BLaER1 (cell line): ENCODE data around the gene STAB2.

Experiments used
- H3K27ac ChIP-seq: shearing (Covaris generic); formaldehyde crosslinking; 2 replicates; pipeline ENCODE4 v1.8.1; 2022
- H3K27me3 ChIP-seq: shearing (Covaris generic); formaldehyde crosslinking; 2 replicates; pipeline ENCODE4 v1.8.1; 2022
- H3K36me3 ChIP-seq: shearing (Covaris generic); formaldehyde crosslinking; 2 replicates; pipeline ENCODE4 v1.8.1; 2022
- H3K4me1 ChIP-seq: shearing (Covaris generic); formaldehyde crosslinking; 2 replicates; pipeline ENCODE4 v1.8.1; 2022
- H3K4me2 ChIP-seq: shearing (Covaris generic); formaldehyde crosslinking; 2 replicates; pipeline ENCODE4 v1.8.1; 2022
- H3K4me3 ChIP-seq: shearing (Covaris generic); formaldehyde crosslinking; 2 replicates; pipeline ENCODE4 v1.8.1; 2022
- H3K9ac ChIP-seq: shearing (Covaris generic); formaldehyde crosslinking; 2 replicates; pipeline ENCODE4 v1.8.1; 2022
- H3K9me3 ChIP-seq: shearing (Covaris generic); formaldehyde crosslinking; 2 replicates; pipeline ENCODE4 v1.8.1; 2022
- H4K20me1 ChIP-seq: shearing (Covaris generic); formaldehyde crosslinking; 2 replicates; pipeline ENCODE4 v1.8.1; 2022
- Cebpa-rat ChIP-seq: shearing (Covaris generic); IDR thresholded peaks from 2 replicates; pipeline ENCODE4 v1.8.1; 2022

Gene STAB2

DNA sequence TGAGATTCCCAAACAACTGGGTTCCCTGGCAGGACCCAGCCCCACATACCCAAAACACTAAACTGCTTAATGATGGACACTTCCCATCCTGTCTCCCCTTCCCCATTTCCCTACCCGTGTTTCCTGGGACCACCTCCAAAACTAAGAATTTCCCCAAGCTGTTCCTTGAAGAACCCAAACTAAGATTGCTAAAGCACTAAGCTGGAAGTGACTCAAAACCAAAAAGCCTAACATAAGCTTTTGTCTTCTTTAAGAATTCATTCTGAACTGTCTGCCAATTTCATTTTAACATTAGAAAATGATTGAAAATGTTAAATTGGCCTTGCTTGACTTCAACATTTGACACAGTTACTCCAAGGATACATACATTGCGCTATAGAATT, 29.5 kb upstream of the STAB2 start:
- Histone ChIP-seq H3K4me2 (no peak overlapping the region), H3K27me3 (no peaks in the 10 kb centered on the region), H3K4me1 (no peaks in the 10 kb centered on the region), H3K27ac (no peak overlapping the region), H3K4me3 (no peak overlapping the region), H3K9ac (no peak overlapping the region), H4K20me1 (no peaks in the 10 kb centered on the region), H3K36me3 (no peaks in the 10 kb centered on the region), H3K9me3 (0 out of 2 replicates have a peak, but pooled peaks cover 5% of the 10 kb centered on the region)
- no peak for TF ChIP-seq Cebpa-rat

DNA sequence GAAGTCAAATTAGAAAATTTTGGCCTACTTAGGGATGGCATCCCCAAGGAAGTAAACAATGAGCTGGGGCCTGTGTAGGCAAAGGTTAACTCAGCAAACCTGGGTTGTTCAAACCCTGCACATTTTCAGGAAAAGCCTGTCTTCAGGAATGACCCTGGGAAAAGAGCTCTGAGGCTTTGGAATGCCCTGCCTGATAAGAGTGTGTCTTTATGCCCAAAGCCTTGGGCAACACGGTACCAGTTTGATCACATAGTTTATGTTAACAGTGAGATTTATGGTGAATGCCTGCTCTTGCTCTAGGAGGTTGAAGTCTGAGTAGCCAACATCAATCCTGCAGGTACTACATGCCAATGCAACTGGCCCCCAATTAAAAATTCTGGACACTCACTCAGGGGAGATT, 28.2 kb upstream of the STAB2 start:
- no peak overlapping the region for H3K9ac ChIP-seq
- no peak overlapping the region for H3K4me2 ChIP-seq
- no peak overlapping the region for H3K27ac ChIP-seq
- no peaks in the 10 kb centered on the region for H4K20me1 ChIP-seq
- no peak overlapping the region for H3K4me3 ChIP-seq
- H3K9me3 ChIP-seq, result 0 out of 2 replicates have a peak, but pooled peaks cover 5% of the 10 kb centered on the region
- no peaks in the 10 kb centered on the region for H3K36me3 ChIP-seq
- no peak for TF ChIP-seq Cebpa-rat
- no peaks in the 10 kb centered on the region for H3K4me1 ChIP-seq
- no peaks in the 10 kb centered on the region for H3K27me3 ChIP-seq

DNA sequence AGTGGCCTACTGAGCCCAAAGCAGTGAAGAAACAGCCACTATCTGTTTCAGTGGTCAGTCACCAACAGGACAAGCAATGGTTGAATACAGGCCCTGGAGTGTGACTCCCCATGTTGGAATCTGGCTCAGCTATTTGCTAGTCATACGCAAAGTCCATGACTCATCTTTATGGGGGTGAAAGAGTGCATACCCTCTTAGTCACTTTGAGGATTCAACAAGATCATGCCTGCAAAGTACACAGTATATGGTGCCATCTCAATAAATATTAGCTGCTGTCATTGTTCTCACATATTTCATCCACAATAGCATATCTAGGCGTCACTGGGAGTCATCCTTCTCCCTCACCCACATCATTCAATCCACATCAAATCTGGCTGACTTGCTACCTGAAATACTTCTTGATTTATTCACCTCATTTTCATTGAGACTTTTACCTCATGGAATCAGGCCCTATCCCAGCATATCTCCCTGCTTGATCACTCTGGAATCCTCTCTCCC, 26.4 kb upstream of the STAB2 start:
- no peaks in the 10 kb centered on the region for H3K27me3 ChIP-seq
- TF ChIP-seq Cebpa-rat, result no peak
- no peaks in the 10 kb centered on the region for H3K36me3 ChIP-seq
- H3K9me3 ChIP-seq, result peaks cover 12% of the 10 kb centered on the region
- H4K20me1 ChIP-seq, result no peaks in the 10 kb centered on the region
- no peaks in the 10 kb centered on the region for H3K4me1 ChIP-seq
- H3K4me3 ChIP-seq, result no peak overlapping the region
- H3K4me2 ChIP-seq, result no peak overlapping the region
- H3K27ac ChIP-seq, result no peak overlapping the region
- H3K9ac ChIP-seq, result no peak overlapping the region

DNA sequence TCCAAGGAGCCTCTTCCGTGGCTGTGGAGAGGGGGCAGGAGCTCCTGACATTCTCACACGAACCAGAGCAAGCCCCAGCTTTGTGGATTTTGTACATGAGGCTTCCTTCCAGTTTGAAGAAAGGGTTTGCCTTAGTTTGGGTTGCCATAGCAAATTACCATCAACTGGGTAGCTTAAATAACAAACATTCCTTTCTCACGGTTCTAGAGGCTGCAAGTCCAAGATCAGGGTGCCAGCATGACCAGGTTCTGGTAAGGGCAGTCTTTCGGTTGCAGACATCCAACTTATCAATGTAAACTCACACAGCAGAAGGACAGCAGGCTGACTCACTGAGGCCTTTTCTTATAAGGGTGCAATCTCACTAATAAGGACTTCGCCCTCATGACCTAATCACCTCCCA, 25.9 kb upstream of the STAB2 start:
- no peak overlapping the region for H3K9ac ChIP-seq

DNA sequence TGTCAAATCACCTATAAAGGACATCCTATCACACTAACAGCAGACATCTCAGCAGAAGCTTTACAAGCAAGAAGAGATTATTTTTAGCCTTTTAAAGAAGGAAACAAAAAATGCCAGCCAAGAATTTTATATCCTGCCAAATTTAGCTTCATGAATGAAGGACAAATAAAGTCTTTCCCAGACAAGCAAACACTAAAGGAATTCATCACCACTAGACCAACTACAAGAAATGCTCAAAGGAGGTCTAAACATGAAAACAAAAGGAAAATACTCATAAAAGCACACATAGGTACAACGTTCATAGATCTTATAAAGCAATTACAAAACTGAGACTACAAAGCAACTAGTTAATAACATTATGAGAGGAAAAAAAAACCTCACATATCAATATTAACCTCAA, 20.7 kb upstream of the STAB2 start:
- H4K20me1 ChIP-seq, result no peaks in the 10 kb centered on the region
- peaks cover 27% of the 10 kb centered on the region for H3K9me3 ChIP-seq
- no peaks in the 10 kb centered on the region for H3K36me3 ChIP-seq
- TF ChIP-seq Cebpa-rat, result no peak
- H3K27ac ChIP-seq, result no peak overlapping the region
- H3K4me3 ChIP-seq, result no peak overlapping the region
- H3K4me2 ChIP-seq, result no peak overlapping the region
- no peaks in the 10 kb centered on the region for H3K4me1 ChIP-seq
- H3K27me3 ChIP-seq, result no peaks in the 10 kb centered on the region
- no peak overlapping the region for H3K9ac ChIP-seq

More for the DNA sequence above, 25.9 kb upstream of the STAB2 start:
- Histone ChIP-seq H3K36me3 (no peaks in the 10 kb centered on the region), H3K4me2 (no peak overlapping the region), H3K4me3 (no peak overlapping the region), H3K27me3 (no peaks in the 10 kb centered on the region), H3K4me1 (no peaks in the 10 kb centered on the region), H4K20me1 (no peaks in the 10 kb centered on the region), H3K27ac (no peak overlapping the region), H3K9me3 (peaks cover 17% of the 10 kb centered on the region)
- TF ChIP-seq Cebpa-rat, result no peak

- H3K4me1 ChIP-seq, result no peaks in the 10 kb centered on the region
- H3K9me3 ChIP-seq, result peaks cover 27% of the 10 kb centered on the region
- H3K9ac ChIP-seq, result no peak overlapping the region
- no peak overlapping the region for H3K4me3 ChIP-seq
- no peak overlapping the region for H3K27ac ChIP-seq
- H3K36me3 ChIP-seq, result no peaks in the 10 kb centered on the region
- no peak overlapping the region for H3K4me2 ChIP-seq
- TF ChIP-seq Cebpa-rat, result no peak
- no peaks in the 10 kb centered on the region for H3K27me3 ChIP-seq
- no peaks in the 10 kb centered on the region for H4K20me1 ChIP-seq
Measured at GRCh38 chr12:103569278-103569677, 17.8 kb upstream of the STAB2 start.

DNA sequence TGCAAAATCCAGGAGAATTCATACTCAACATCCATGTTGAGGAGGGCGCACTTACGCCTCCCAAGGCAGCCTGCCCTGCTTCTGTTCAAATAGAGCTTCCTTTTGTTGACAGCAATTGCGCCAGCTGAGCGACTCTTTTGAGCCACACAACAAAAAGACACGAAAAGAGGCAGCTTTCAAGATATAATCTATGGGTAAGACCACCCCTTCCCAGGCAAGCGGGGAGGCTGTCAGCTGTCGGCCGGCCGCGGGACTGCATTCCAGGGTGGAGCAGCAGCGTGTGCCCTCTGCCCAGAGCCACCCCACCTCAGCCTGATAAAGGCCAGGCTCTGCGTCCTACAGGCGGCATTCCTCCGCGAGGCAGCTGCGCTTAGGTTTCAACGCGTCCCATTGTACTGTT, 15.8 kb upstream of the STAB2 start:
- peaks cover 9% of the 10 kb centered on the region for H3K9me3 ChIP-seq
- no peak for TF ChIP-seq Cebpa-rat
- peaks cover 9% of the 10 kb centered on the region for H3K4me1 ChIP-seq
- no peaks in the 10 kb centered on the region for H3K27me3 ChIP-seq
- no peak overlapping the region for H3K4me3 ChIP-seq
- H3K4me2 ChIP-seq, result no peak overlapping the region
- H3K27ac ChIP-seq, result no peak overlapping the region
- no peaks in the 10 kb centered on the region for H4K20me1 ChIP-seq
- no peaks in the 10 kb centered on the region for H3K36me3 ChIP-seq
- no peak overlapping the region for H3K9ac ChIP-seq

- H3K4me2 ChIP-seq, result no peak overlapping the region
- H3K9ac ChIP-seq, result no peak overlapping the region
- H3K36me3 ChIP-seq, result no peaks in the 10 kb centered on the region
- no peak for TF ChIP-seq Cebpa-rat
- H3K27ac ChIP-seq, result no peak overlapping the region
- H3K4me1 ChIP-seq, result peaks cover 9% of the 10 kb centered on the region
- no peaks in the 10 kb centered on the region for H3K27me3 ChIP-seq
- no peaks in the 10 kb centered on the region for H3K9me3 ChIP-seq
- no peak overlapping the region for H3K4me3 ChIP-seq
- H4K20me1 ChIP-seq, result no peaks in the 10 kb centered on the region
Measured at GRCh38 chr12:103572312-103573045, 14.6 kb upstream of the STAB2 start.

- Histone ChIP-seq H3K27ac (no peak overlapping the region), H3K4me2 (no peak overlapping the region), H4K20me1 (no peaks in the 10 kb centered on the region), H3K9me3 (no peaks in the 10 kb centered on the region), H3K4me1 (peaks cover 9% of the 10 kb centered on the region), H3K36me3 (no peaks in the 10 kb centered on the region), H3K4me3 (no peak overlapping the region), H3K9ac (no peak overlapping the region), H3K27me3 (no peaks in the 10 kb centered on the region)
- TF ChIP-seq Cebpa-rat, result no peak
Measured at GRCh38 chr12:103573185-103573584, 13.9 kb upstream of the STAB2 start.

DNA sequence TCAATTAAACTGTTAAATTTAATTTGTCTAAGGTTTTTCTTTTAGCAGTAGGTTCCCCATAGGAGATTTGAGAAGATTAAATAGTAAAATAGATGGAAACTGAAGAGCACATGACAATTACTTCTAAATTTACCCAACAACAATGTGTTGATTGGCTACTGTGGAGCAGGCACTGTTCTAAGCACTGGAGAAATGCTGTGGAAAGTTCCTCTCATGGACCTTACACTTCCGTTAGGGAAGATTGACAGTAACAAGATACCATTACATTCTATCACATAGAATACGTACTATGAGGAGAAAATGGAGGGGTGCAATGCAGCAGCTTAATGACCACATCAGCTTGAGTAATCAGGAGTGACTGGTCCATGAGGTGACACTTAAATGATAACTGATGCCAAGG, 8.1 kb upstream of the STAB2 start:
- H3K4me1 ChIP-seq, result peaks cover 9% of the 10 kb centered on the region
- H3K9me3 ChIP-seq, result no peaks in the 10 kb centered on the region
- no peaks in the 10 kb centered on the region for H4K20me1 ChIP-seq
- no peak overlapping the region for H3K9ac ChIP-seq
- no peak overlapping the region for H3K27ac ChIP-seq
- H3K4me2 ChIP-seq, result no peak overlapping the region
- no peak for TF ChIP-seq Cebpa-rat
- H3K27me3 ChIP-seq, result no peaks in the 10 kb centered on the region
- no peak overlapping the region for H3K4me3 ChIP-seq
- no peaks in the 10 kb centered on the region for H3K36me3 ChIP-seq
